ENCODE data around the gene RPP14. TPM values are rescaled to one million over a fixed set of nuclear protein-coding genes. Genes with fewer than 3 reads are reported as not detected.

RPP14 gene
- total RNA-seq, 1 donor from 2014 or later: 20.3 TPM

GRCh38 chr3:58329922-58330413 is 23.9 kb downstream of the RPP14 start:
- no peak overlapping the region for H3K4me3 ChIP-seq (ENCODE audit: low read depth, low read length)
- no peaks in the 10 kb centered on the region for H3K27me3 ChIP-seq (ENCODE audit: control insufficient read depth, insufficient read depth, low read length)
- DNase-seq (ENCODE audit: low read depth) (no peak), FAIRE-seq (no peak)
- no peak for TF ChIP-seq CTCF (IDR thresholded peaks at IDR 0.05; ENCODE audit: insufficient read depth, low read length, severe bottlenecking)
- no peaks in the 10 kb centered on the region for H3K36me3 ChIP-seq (ENCODE audit: control insufficient read depth, insufficient read depth, low read length)

DNA sequence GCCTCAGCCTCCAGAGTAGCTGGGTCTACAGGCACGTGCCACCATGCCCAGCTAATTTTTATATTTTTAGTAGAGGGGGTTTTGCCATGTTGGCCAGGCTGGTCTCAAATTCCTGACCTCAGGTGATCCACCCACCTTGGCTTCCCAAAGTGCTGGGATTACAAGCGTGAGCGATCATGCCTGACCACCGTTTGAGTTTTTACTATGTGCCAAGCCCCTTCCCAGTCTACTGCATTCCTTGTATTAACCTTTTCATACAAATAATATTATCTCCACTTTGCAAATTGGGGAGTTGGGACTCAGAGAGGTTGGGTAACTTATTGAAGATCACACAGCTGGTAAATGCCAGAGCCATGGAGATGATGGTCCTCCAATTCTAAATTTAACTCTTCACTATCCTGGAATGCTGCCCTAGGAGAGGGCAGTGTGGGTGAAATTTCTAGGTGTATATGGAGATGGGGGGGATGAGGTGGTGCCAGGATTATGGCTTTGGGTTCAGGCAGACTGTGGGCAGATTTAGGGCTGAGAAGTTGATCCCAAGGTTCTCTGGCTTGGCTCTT is 25.6 kb downstream of the RPP14 start:
- FAIRE-seq: no peak
- Histone ChIP-seq H3K4me3 (ENCODE audit: low read depth, low read length) (no peak overlapping the region), H3K27me3 (ENCODE audit: control insufficient read depth, insufficient read depth, low read length) (no peaks in the 10 kb centered on the region), H3K36me3 (ENCODE audit: control insufficient read depth, insufficient read depth, low read length) (no peaks in the 10 kb centered on the region)
- TF ChIP-seq CTCF (IDR thresholded peaks at IDR 0.05; ENCODE audit: insufficient read depth, low read length, severe bottlenecking): no peak
- no peak for DNase-seq (ENCODE audit: low read depth)

DNA sequence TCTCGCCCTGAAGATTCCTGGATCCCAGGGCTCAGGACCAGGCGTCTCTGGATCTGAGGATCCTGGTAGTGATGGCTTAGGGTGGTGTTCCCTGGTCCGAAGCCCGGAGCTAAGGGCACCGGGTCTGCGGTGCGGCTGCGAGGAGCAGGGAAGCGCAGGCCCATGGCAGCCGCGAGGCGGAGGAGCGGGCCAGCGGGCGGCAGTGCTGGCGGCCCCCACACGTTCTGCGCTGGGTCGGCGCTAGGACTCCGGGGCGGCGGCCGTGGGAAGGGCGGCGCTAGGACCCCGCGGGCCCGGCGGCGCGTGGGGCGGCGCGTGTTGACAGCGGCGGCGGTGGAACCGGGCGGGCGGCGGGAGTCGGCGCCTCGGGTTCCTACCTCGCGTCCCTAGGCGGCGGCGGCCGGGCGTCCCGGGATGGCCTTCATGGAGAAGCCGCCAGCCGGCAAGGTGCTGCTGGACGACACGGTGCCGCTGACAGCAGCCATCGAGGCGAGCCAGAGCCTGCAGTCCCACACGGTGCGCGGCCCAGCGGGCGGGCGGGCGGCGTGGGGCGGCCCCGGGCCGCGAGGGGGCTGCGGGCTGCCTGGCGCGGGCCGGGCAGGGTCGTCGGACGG is 26.6 kb downstream of the RPP14 start, which contains the start of gene PXK:
Gene PXK (plus strand): TSS at position 318 of the 614 bp plus-strand sequence. CDS start 97 bp downstream, at position 415.
- no peak for DNase-seq (ENCODE audit: low read depth)
- no peak for FAIRE-seq
- H3K36me3 ChIP-seq (ENCODE audit: control insufficient read depth, insufficient read depth, low read length): no peaks in the 10 kb centered on the region

DNA sequence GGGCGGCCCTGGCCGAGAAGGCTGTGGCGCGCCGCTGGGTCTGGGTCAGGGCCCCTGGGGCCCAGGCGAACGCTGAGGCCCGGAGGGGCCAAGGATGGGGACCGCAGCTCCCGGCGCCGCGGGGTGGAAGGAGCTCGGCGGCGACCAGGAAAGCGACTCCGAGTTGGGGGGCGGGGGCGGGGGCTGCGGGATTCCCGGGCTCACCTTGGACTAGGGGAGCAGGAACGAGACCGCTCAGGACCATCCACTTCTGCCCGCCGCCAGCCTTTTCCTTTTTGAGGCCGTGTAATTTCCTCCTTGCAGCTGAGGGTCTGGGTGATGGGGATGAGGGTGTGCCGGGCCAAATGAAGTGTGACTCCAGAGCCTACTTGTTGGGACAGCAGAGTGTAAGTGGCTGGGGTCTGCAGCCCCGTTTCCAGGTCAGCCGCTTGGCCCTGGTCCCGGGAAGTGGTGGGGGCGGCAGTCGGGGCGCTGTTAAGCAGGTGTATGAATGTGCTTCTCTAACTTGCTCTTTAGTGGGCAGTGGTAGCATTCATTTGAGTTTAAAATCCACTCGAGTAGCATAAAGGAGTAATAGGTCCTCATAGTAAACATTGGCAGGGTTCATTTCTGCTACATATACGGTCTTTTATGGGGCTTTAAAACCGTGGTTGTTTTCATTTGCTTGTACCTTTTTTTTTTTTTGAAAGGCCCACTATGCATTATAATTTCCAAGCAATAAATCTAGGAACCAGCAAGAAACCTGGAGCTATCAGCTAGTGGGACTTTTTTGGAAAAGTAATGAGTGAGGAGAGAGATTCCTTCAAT is 27.4 kb downstream of the RPP14 start:
- FAIRE-seq (no peak), DNase-seq (ENCODE audit: low read depth) (no peak)
- Histone ChIP-seq H3K27me3 (ENCODE audit: control insufficient read depth, insufficient read depth, low read length) (no peaks in the 10 kb centered on the region), H3K4me3 (ENCODE audit: low read depth, low read length) (peak overlapping the region; percentile 63), H3K36me3 (ENCODE audit: control insufficient read depth, insufficient read depth, low read length) (no peaks in the 10 kb centered on the region)
- no peak for TF ChIP-seq CTCF (IDR thresholded peaks at IDR 0.05; ENCODE audit: insufficient read depth, low read length, severe bottlenecking)

More for the DNA sequence above, 26.6 kb downstream of the RPP14 start, which contains the start of gene PXK:
- no peaks in the 10 kb centered on the region for H3K27me3 ChIP-seq (ENCODE audit: control insufficient read depth, insufficient read depth, low read length)
- H3K4me3 ChIP-seq (ENCODE audit: low read depth, low read length): peak within 1 kb of the TSS; percentile 63
- TF ChIP-seq CTCF (IDR thresholded peaks at IDR 0.05; ENCODE audit: insufficient read depth, low read length, severe bottlenecking): peak; percentile 14

DNA sequence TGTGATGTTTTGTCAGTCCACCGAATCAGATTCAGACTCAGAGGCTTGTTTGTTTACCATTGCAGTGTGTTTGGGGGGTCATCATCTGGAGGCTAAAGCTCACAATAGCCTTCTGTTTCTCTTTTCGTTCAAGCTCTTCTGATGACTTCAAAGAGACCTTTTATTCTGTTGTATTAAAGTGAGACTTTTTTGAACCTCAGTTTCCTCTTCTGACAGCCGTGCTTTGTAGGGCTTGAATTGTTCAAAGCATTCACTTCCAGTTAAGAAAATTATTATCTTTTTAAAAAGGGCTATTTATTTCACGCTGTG is 27.9 kb downstream of the RPP14 start:
- H3K36me3 ChIP-seq (ENCODE audit: control insufficient read depth, insufficient read depth, low read length): no peaks in the 10 kb centered on the region
- TF ChIP-seq CTCF (IDR thresholded peaks at IDR 0.05; ENCODE audit: insufficient read depth, low read length, severe bottlenecking): no peak
- H3K27me3 ChIP-seq (ENCODE audit: control insufficient read depth, insufficient read depth, low read length): no peaks in the 10 kb centered on the region
- peak overlapping the region; percentile 63 for H3K4me3 ChIP-seq (ENCODE audit: low read depth, low read length)
- no peak for FAIRE-seq
- DNase-seq (ENCODE audit: low read depth): no peak

Measured in bronchial epithelial cell (primary cell).